Fibroblast of the conjunctiva (primary cell): ENCODE data around the gene SPAG16.
"Not testable (repeated sequence)": the region's sequence is repeated elsewhere in the genome, so short reads cannot be mapped to it uniquely, and the experiment has no call there.

Source experiments
- DNase-seq: peaks from one replicate; pipeline ENCODE4 v3.0.0-alpha.2; 2010; ENCODE audit warnings: low read depth

SPAG16 gene

DNA sequence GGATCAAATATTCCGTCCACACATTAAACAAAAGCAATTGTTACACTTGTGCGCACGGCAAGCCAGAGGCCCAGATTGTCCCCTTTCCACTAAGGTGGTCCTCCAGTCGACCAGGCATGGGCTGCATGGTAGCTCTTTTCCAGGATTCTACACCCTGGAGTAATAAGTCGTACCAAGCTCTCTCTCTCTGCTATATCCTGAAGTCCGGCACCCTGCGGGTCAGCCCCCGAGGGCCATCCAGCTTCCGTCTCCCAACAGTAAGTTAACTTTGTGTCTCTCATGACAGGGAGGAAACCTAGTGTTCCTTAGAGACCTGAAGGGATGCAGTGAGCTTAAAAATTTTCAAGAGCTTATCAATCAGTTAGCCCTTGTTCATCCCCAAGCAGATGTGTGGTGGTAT lies 126.4 kb downstream of the SPAG16 start:
- DNase-seq, result not testable (repeated sequence)

GRCh38 chr2:213411582-213412289 lies 127.5 kb downstream of the SPAG16 start:
- DNase-seq, result no peak

- no peak for DNase-seq
Measured at GRCh38 chr2:213415093-213415492, 130.8 kb downstream of the SPAG16 start.

DNA sequence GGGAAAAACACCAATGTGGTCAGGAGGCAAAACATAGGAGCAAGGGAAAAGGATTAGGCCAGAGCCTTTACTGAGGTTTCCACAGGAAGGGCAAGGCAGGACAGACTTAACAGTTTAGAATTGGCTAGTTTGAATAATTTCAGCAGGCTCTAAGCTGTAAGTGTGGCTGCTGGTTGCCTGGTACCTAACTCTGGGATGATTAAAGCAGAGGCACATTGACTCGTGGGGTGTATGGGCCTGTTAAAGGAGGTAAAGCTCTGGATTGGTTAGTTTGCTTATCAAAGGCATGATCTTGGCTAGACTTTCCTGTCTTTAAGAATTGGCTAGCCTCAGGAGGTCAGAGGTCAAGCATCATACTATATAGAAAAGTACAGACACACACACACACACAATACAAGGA lies 132.6 kb downstream of the SPAG16 start:
- no peak for DNase-seq

DNA sequence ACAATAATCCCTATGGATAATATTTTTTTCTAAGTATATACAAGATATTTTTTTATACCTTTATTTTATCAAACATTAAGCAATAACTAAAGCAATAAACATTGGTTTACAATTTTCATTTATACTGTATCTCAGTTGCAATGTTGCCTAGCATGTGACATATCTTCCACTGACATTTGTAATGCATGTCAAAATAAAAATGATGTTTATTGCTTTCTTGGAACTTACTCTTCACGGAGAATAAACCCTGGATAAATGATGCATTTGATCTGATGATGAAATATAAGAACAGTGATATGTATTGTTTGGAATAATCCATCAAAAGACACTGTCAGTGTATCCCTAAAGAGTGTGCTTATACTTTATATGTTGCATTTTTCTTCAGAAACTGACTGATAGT lies 135.7 kb downstream of the SPAG16 start:
- no peak for DNase-seq

- no peak for DNase-seq
Measured at GRCh38 chr2:213420828-213421385, 136.6 kb downstream of the SPAG16 start.

- DNase-seq, result no peak
Measured at GRCh38 chr2:213422211-213422610, 137.9 kb downstream of the SPAG16 start.

DNA sequence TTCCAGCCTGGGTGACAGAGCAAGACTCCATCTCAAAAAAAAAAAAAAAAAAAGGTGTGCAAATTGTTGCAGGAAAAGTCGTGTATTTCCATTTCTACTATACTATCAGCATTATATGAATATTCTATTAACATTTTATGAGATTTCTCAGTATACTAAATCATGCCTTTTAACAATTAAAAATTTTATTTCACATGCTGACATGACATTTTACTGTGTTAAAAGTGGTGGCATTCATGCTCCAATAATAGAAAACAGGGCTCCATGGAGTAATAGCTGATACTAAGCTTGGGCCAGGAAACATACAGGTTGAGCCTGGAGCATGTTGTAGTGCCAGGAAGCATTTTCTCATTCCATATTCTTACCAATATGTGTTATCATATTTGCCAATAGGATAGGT lies 141.4 kb downstream of the SPAG16 start:
- DNase-seq, result no peak

- DNase-seq, result no peak
Measured at GRCh38 chr2:213429516-213429915, 145.3 kb downstream of the SPAG16 start.

DNA sequence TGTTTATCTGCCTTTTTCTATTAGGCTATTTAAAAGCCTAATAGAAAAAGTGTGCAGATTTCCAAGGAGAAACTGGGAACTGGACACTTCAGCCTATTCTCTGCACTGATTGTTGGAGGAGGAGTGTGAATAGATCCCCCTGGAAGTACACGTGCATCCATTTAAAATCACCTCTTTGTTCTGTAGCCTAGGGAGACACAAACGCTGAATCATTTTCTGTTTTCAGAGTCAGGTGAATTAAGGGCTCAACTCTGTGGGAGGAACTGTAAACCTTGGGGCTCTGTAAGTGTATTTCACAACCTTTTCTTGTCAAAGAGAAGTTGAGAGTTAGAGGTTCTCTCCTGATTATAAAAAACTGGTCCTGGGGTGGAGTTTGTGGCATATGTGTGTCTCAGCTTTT lies 159.7 kb downstream of the SPAG16 start:
- no peak for DNase-seq

DNA sequence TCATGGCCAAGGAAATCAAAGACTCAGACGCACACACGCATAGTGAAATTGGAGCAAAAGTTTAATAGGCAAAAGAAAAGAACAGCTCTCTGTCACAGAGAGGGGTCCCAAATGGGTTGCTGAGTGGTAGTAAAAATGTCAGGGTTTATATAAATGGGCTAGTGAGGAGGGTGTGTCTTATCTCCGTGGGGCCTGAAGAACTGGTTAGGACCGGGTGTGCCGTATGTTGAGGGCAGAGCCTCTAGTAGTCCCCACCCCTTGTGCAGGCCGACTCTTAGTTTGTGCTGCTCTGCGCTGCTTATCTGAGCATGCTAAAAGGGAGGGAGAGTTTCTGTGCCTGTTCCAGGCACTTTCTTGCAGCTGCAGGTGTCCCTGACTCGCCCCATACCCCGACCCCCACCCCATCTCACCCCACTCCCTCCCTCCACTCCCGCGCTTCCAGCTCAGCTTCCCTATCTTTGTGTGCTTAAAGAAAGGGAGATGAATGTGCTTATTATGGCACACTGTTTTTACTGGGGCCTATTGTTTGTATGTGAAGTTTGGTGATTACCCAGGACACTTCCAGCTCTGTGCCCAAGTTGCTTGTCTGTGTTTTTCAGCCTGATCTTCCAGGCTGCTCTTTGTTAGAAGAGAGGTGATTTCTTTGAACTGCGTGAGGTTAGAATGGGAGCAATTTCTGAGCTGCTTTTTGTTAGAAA lies 167.4 kb downstream of the SPAG16 start:
- no peak for DNase-seq

GRCh38 chr2:213455316-213456008 lies 171.2 kb downstream of the SPAG16 start:
- no peak for DNase-seq

GRCh38 chr2:213475433-213475832 lies 191.2 kb downstream of the SPAG16 start:
- DNase-seq, result no peak

DNA sequence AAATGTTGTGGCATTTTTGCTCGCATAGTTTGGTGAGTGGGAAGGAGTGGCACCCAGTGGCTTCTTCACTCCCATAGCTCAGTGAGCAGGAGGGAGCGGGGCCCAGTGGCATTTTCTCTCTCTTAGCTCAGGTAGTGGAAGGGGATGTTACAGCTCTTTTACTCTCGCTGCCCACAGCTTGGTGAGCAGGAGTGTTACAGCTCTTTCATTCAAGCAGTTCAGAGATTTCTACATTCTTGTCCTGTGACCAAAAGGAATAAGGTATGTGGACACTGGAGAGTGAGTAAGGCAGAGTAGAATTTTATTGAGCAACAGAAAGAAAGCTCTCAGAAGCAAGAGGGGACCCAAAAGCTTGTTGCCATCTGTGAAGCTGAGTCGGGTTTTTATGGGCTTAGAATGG lies 192.4 kb downstream of the SPAG16 start:
- DNase-seq, result no peak

- DNase-seq, result no peak
Measured at GRCh38 chr2:213490087-213490486, 205.8 kb downstream of the SPAG16 start.

DNA sequence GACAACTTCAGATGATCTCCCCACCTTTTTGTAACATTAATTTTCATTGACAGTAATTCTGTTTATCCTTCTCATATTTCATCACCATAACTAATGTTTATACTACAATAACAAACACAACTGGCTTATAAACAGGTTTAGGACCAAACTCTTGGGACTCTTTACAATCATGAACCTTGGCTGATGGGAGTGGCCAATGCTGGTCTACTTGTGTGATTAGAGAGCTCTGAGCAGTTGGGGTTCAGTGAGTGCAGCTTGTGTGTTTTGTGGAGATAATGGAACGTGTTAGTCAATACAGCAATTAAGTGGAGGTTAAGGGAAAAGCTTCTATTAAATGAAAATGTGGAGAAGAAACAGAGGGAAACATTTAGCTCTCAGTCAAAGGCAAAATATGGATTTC lies 207.1 kb downstream of the SPAG16 start:
- no peak for DNase-seq

DNA sequence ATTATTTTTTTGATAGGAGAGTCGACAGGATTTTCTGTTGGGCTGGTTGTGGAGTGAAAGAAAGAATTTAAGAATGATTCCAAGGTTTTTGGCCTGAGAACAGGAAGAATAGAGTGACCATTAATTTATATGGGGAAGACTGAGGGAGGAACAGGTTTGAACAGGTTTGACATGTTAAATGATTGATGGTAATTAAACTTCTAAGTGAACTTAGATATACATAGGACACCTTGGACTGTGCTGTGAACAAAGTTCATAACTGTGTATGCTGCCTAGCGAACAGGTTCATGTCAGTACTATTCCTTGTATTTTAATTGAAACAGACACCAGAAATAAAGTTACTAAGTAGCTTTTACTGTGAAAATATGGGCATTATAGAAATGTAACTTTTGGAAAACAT lies 212.0 kb downstream of the SPAG16 start:
- DNase-seq, result no peak

DNA sequence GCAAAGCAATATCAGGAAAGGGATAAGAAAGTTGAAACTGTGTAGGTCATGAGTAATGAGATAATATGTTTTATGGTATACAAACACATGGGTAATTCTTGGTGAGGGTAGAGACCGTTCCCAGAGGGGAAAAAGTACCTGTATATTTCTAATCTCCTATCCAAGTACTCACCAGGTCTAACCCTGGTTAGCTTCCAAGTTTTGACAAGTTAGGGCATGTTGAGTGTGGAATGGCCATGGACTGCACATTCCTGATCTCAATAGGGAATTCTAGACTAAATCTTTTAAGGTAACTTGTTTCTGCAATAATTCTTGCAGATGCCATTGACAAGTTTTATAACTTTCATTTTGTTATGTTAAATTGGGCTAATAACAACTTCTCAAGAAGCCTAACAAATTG lies 216.6 kb downstream of the SPAG16 start:
- no peak for DNase-seq

DNA sequence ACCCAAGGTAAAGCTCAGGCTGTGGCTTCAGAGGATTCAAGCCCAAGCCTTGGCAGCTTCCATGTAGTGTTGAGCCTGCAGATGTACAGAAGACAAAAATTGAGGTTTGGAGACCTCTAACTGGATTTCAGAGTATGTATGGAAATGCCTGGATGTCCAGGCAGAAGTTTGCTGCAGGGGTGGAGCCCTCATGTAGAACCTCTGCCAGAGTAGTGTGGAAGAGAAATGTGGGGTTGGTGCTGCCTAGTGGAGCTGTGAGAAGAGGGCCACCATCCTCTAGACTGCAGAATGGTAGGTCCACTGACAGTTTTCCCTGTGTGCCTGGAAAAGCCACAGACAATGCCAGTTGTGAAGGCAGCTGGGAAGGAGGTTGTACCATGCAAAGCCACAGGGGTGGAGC lies 239.9 kb downstream of the SPAG16 start:
- no peak for DNase-seq

DNA sequence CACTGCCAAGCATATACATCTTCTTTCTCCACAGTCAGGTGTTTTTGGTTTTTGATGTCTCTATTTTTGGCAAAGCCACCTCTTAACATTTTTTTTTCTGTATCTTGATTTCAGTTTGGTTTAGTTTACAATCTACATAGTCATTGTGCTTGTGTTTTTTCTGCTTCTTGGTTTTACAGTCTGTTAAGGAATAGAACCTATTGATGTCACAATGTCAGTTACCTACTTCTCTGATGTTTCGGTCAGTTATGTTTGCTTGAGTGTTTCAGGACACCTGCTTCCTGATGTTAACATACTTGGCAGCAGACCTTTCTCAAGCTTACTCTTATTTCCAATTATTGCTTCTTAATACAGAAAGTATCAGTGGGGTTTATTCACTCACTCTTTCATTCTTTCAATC lies 253.3 kb downstream of the SPAG16 start:
- no peak for DNase-seq

DNA sequence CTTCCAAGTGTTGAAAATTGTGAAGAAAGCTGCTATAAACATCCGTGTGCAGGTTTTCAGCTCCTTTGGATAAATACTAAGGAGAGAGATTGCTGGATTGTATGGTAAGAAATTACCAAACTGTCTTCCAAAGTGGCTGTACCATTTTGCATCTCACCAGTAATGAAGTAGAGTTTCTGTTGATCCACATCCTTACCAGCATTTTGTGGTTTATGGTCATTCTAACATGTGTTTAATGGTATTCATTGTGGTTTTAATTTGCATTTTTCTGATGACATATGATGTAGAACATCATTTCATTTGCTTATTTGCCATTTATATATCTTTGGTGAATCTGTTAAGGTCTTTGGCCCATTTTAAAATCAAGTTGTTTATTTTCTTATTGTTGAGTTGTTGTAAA lies 260.7 kb downstream of the SPAG16 start:
- no peak for DNase-seq

- no peak for DNase-seq
Measured at GRCh38 chr2:213545481-213545880, 261.2 kb downstream of the SPAG16 start.

DNA sequence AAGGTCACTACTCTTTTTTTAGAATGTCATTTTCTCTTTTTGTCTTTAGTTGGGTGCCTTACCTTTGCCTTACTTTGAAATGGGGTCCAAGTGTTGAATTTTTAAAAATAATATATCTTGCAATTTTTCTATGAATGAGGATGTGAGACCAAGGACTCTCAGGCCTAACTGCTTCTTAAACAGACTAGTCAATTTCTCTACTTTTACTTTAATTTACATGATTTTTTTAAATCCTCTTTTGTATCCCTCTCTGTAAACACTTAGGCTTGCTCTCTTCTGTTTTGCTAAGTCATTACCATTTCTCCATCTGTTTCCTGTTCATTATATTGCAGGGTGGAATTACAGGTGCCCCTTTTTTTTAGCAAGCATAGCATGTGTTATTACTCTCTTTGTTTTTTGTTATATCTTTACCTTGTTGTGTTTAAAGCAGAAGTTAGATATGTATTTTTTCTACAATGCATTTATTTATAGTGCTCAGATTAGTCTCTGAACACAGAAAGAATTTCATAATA lies 261.8 kb downstream of the SPAG16 start:
- no peak for DNase-seq
